ENCODE data around the gene LY9. TPM values are rescaled to one million over a fixed set of nuclear protein-coding genes. Genes with fewer than 3 reads are reported as not detected.
"Not testable (repeated sequence)": the region's sequence is repeated elsewhere in the genome, so short reads cannot be mapped to it uniquely, and the experiment has no call there.

The LY9 gene
- total and polyA plus RNA-seq, 9 of the 15 experiments (the other 6 are each of a cell fraction or from before 2014, with no cell fraction given): not detected

GRCh38 chr1:160782988-160783765, 12.8 kb upstream of the LY9 start:
- DNase-seq (ENCODE audit: extremely low read depth in 1 of 4, low spot score in 3 of 4); H4K20me1 ChIP-seq (replicated peaks; ENCODE audit: control insufficient read depth, insufficient read depth, low read length); H3K9ac ChIP-seq (ENCODE audit: insufficient read depth in 1 of 2, low read depth in 2 of 2, low read length in 2 of 2); H3K9me3 ChIP-seq (replicated peaks; ENCODE audit: control insufficient read depth, insufficient read depth, low read depth, low read length); POLR2A ChIA-PET; H3K4me1 ChIP-seq (replicated peaks in 1 of 2; ENCODE audit: control insufficient read depth in 2 of 2, insufficient read depth in 2 of 2, low read length in 2 of 2); H3K27ac ChIP-seq (ENCODE audit: extremely low read depth, low read depth, low read length); CTCF ChIA-PET (ENCODE audit: low intra/inter-chr PET ratio); H3K79me2 ChIP-seq (ENCODE audit: control insufficient read depth, insufficient read depth, low read length); H3K9me1 ChIP-seq (ENCODE audit: control insufficient read depth, insufficient read depth, low read length); FAIRE-seq; H3K4me2 ChIP-seq (ENCODE audit: insufficient read depth, low read length); in situ Hi-C loops (cut with MboI); ATAC-seq; intact Hi-C loops (cut with micrococcal nuclease); H3K36me3 ChIP-seq (ENCODE audit: control insufficient read depth, insufficient read depth, low read length); H3K4me3 ChIP-seq; BruUV-seq (replicated peaks); H2AFZ ChIP-seq (ENCODE audit: low read depth, low read length): not testable (repeated sequence)
- WGBS (ENCODE audit: insufficient coverage, low coverage, missing lambda C conversion rate): 6% methylated on average over 15 of the region's 25 CpGs
- H3K27me3 ChIP-seq (ENCODE audit: control insufficient read depth in 2 of 2, insufficient read depth in 2 of 2, low read length in 2 of 2): peaks cover 0 to 17% of the 10 kb centered on the region in 2 experiments; a peak in 1 of 5 replicates

DNA sequence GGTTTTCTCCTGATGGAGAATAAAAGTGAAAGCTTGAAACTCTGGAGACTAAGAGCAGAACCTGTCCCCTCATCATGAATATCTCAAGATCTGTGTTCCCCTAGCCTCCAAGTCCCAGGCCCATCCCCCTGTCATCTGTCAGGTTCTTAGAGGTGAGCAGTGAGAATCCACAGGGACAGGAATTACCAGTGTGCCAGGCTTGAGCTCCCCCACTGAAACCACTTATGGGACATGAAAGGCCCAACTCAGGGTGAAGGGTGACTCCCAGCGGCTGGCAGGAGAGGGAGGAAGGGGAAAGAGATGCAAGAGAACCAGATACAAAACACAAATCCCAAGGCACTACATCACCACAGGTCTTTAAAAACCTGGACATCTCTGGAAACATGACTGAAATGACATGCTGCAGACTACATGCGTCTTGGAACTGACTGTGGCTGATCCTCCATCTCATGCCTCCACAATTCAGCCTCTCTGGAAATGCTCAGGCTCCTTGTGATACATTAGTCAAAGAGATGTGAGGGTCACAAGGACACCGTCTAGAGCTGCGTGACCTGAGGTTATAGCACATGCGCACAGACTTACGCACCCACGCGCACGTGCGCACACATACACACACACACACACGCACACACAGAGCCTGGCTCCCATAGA, 6.8 kb upstream of the LY9 start:
- Histone ChIP-seq H3K4me3 (no peak overlapping the region), H3K9me3 (replicated peaks; ENCODE audit: control insufficient read depth, insufficient read depth, low read depth, low read length) (no peaks in the 10 kb centered on the region), H3K4me1 (replicated peaks in 1 of 2; ENCODE audit: control insufficient read depth in 2 of 2, insufficient read depth in 2 of 2, low read length in 2 of 2) (no peaks in the 10 kb centered on the region; a peak in 1 of 5 replicates), H2AFZ (ENCODE audit: low read depth, low read length) (no peak overlapping the region), H3K27ac (ENCODE audit: extremely low read depth, low read depth, low read length) (no peak overlapping the region), H3K36me3 (ENCODE audit: control insufficient read depth, insufficient read depth, low read length) (no peaks in the 10 kb centered on the region), H3K9me1 (ENCODE audit: control insufficient read depth, insufficient read depth, low read length) (no peaks in the 10 kb centered on the region), H3K79me2 (ENCODE audit: control insufficient read depth, insufficient read depth, low read length) (no peaks in the 10 kb centered on the region), H4K20me1 (replicated peaks; ENCODE audit: control insufficient read depth, insufficient read depth, low read length) (no peaks in the 10 kb centered on the region), H3K9ac (ENCODE audit: insufficient read depth in 1 of 2, low read depth in 2 of 2, low read length in 2 of 2) (no peak overlapping the region), H3K4me2 (ENCODE audit: insufficient read depth, low read length) (no peak overlapping the region), H3K27me3 (ENCODE audit: control insufficient read depth in 2 of 2, insufficient read depth in 2 of 2, low read length in 2 of 2) (peaks cover 0 to 15% of the 10 kb centered on the region in 2 experiments; a peak in 2 of 5 replicates)
- WGBS (ENCODE audit: insufficient coverage, low coverage, missing lambda C conversion rate): 57% methylated on average over 11 of the region's 11 CpGs
- TF ChIP-seq ZBTB1 (CRISPR knock-in tag; IDR thresholded peaks at IDR 0.05; ENCODE audit: borderline replicate concordance, low read depth) (no peak), ZMIZ1 (IDR thresholded peaks at IDR 0.05; ENCODE audit: low read depth in 2 of 2, low read length in 2 of 2) (no peak), PRPF4 (IDR thresholded peaks at IDR 0.05; ENCODE audit: insufficient read depth, low read depth, low read length, poor library complexity, severe bottlenecking) (no peak), JUN (IDR thresholded peaks at IDR 0.05; ENCODE audit: borderline replicate concordance, low read depth, low read length) (no peak), JUN (CRISPR knock-in tag; IDR thresholded peaks at IDR 0.05; ENCODE audit: borderline replicate concordance) (no peak), ARNT (IDR thresholded peaks at IDR 0.05) (no peak)
- TF ChIP-seq, protein P1, sequence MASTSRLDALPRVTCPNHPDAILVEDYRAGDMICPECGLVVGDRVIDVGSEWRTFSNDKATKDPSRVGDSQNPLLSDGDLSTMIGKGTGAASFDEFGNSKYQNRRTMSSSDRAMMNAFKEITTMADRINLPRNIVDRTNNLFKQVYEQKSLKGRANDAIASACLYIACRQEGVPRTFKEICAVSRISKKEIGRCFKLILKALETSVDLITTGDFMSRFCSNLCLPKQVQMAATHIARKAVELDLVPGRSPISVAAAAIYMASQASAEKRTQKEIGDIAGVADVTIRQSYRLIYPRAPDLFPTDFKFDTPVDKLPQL (IDR thresholded peaks at IDR 0.05; ENCODE audit: extremely low read depth, insufficient read length): no peak
- CTCF ChIA-PET (ENCODE audit: low intra/inter-chr PET ratio): no interaction called here
- DNase-seq (ENCODE audit: extremely low read depth in 1 of 4, low spot score in 3 of 4) (no peak), ATAC-seq (no peak), FAIRE-seq (no peak)
- intact Hi-C loops (cut with micrococcal nuclease): no loop called here
- BruUV-seq (replicated peaks): no TSS peak
- in situ Hi-C loops (cut with MboI): no loop called here
- POLR2A ChIA-PET: no interaction called here

All from K562 (cell line).